Measurements from ENCODE around the gene FLT3LG.
"Not testable (repeated sequence)": the region's sequence is repeated elsewhere in the genome, so short reads cannot be mapped to it uniquely, and the experiment has no call there.

Gene FLT3LG

GRCh38 chr19:49458567-49458903 is 15.5 kb upstream of the FLT3LG start:
- in situ Hi-C loops (cut with MboI; ENCODE audit: low pct_unique_long_range_greater_than_20kb, low sequenced_read_pairs) = no loop called here
- DNase-seq = no peak

- in situ Hi-C loops (cut with MboI; ENCODE audit: low pct_unique_long_range_greater_than_20kb, low sequenced_read_pairs) = no loop called here
- DNase-seq = no peak
Measured at GRCh38 chr19:49459388-49459787, 14.6 kb upstream of the FLT3LG start.

- DNase-seq; in situ Hi-C loops (cut with MboI; ENCODE audit: low pct_unique_long_range_greater_than_20kb, low sequenced_read_pairs): not testable (repeated sequence)
Measured at GRCh38 chr19:49461130-49461529, 12.9 kb upstream of the FLT3LG start.

GRCh38 chr19:49461656-49462055 is 12.4 kb upstream of the FLT3LG start:
- in situ Hi-C loops (cut with MboI; ENCODE audit: low pct_unique_long_range_greater_than_20kb, low sequenced_read_pairs) = no loop called here
- no peak for DNase-seq

GRCh38 chr19:49462492-49462891 is 11.5 kb upstream of the FLT3LG start:
- in situ Hi-C loops (cut with MboI; ENCODE audit: low pct_unique_long_range_greater_than_20kb, low sequenced_read_pairs) = no loop called here
- no peak for DNase-seq

- DNase-seq = no peak
- in situ Hi-C loops (cut with MboI; ENCODE audit: low pct_unique_long_range_greater_than_20kb, low sequenced_read_pairs) = no loop called here
Measured at GRCh38 chr19:49463960-49464740, 9.9 kb upstream of the FLT3LG start.

GRCh38 chr19:49465371-49465770 is 8.6 kb upstream of the FLT3LG start:
- in situ Hi-C loops (cut with MboI; ENCODE audit: low pct_unique_long_range_greater_than_20kb, low sequenced_read_pairs) = no loop called here
- DNase-seq = no peak

GRCh38 chr19:49468199-49468598 is 5.8 kb upstream of the FLT3LG start:
- in situ Hi-C loops (cut with MboI; ENCODE audit: low pct_unique_long_range_greater_than_20kb, low sequenced_read_pairs) = no loop called here
- DNase-seq = no peak

GRCh38 chr19:49468746-49469447 is 5.1 kb upstream of the FLT3LG start:
- in situ Hi-C loops (cut with MboI; ENCODE audit: low pct_unique_long_range_greater_than_20kb, low sequenced_read_pairs) = no loop called here
- peak; percentile 53 for DNase-seq

- in situ Hi-C loops (cut with MboI; ENCODE audit: low pct_unique_long_range_greater_than_20kb, low sequenced_read_pairs) = no loop called here
- DNase-seq = peak; percentile 57
Measured at GRCh38 chr19:49469828-49470614, 4.0 kb upstream of the FLT3LG start.

GRCh38 chr19:49470615-49470978 is 3.4 kb upstream of the FLT3LG start:
- DNase-seq = no peak
- in situ Hi-C loops (cut with MboI; ENCODE audit: low pct_unique_long_range_greater_than_20kb, low sequenced_read_pairs) = no loop called here

GRCh38 chr19:49472936-49473335 is 1.1 kb upstream of the FLT3LG start:
- in situ Hi-C loops (cut with MboI; ENCODE audit: low pct_unique_long_range_greater_than_20kb, low sequenced_read_pairs) = no loop called here
- no peak for DNase-seq

- in situ Hi-C loops (cut with MboI; ENCODE audit: low pct_unique_long_range_greater_than_20kb, low sequenced_read_pairs); DNase-seq: not testable (repeated sequence)
Measured at GRCh38 chr19:49473501-49473867, 531 bp upstream of the FLT3LG start.

- in situ Hi-C loops (cut with MboI; ENCODE audit: low pct_unique_long_range_greater_than_20kb, low sequenced_read_pairs) = no loop called here
- DNase-seq = no peak
Measured at GRCh38 chr19:49474542-49474924, 518 bp downstream of the FLT3LG start.

GRCh38 chr19:49475191-49475917 is 1.3 kb downstream of the FLT3LG start:
- DNase-seq = no peak
- in situ Hi-C loops (cut with MboI; ENCODE audit: low pct_unique_long_range_greater_than_20kb, low sequenced_read_pairs) = no loop called here

GRCh38 chr19:49475995-49476880 is 2.2 kb downstream of the FLT3LG start:
- in situ Hi-C loops (cut with MboI; ENCODE audit: low pct_unique_long_range_greater_than_20kb, low sequenced_read_pairs) = no loop called here

GRCh38 chr19:49479975-49480628 is 6.1 kb downstream of the FLT3LG start:
- in situ Hi-C loops (cut with MboI; ENCODE audit: low pct_unique_long_range_greater_than_20kb, low sequenced_read_pairs) = no loop called here
- no peak for DNase-seq

More at GRCh38 chr19:49475995-49476880, 2.2 kb downstream of the FLT3LG start:
- DNase-seq = peak; percentile 59

GRCh38 chr19:49481020-49481683 is 7.1 kb downstream of the FLT3LG start:
- DNase-seq = no peak
- in situ Hi-C loops (cut with MboI; ENCODE audit: low pct_unique_long_range_greater_than_20kb, low sequenced_read_pairs) = no loop called here

Measured in KBM-7 (cell line).